AG09319 (cell line): ENCODE data around the gene SPTSSB.

Experiments
- DNase-seq: peaks from one replicate; pipeline ENCODE4 v3.0.0-alpha.2; 2010; ENCODE audit warnings: low read depth; ENCODE audit errors: extremely low read depth
- CTCF ChIP-seq: IDR thresholded peaks from 2 replicates; pipeline ENCODE4 v1.5.1; 2011; ENCODE audit warnings: low read depth, mild to moderate bottlenecking, inconsistent platforms, low read length, moderate library complexity

Gene SPTSSB

GRCh38 chr3:161371441-161372320 is at the start of gene SPTSSB:
Gene SPTSSB, minus strand, starts transcription at chr3:161371517. Its CDS starts 25,194 bp downstream, at chr3:161346323.
- DNase-seq = no peak
- peak; percentile 30 for TF ChIP-seq CTCF

GRCh38 chr3:161420746-161421145 is 49.4 kb upstream of the SPTSSB start:
- no peak for DNase-seq
- TF ChIP-seq CTCF = no peak

GRCh38 chr3:161419555-161420333 is 48.4 kb upstream of the SPTSSB start:
- DNase-seq = no peak
- TF ChIP-seq CTCF = no peak

- peak; percentile 65 for DNase-seq
- no peak for TF ChIP-seq CTCF
Measured at GRCh38 chr3:161415506-161416231, 44.4 kb upstream of the SPTSSB start.

- TF ChIP-seq CTCF = no peak
- DNase-seq = no peak
Measured at GRCh38 chr3:161414907-161415306, 43.6 kb upstream of the SPTSSB start.

GRCh38 chr3:161413855-161414210 is 42.5 kb upstream of the SPTSSB start:
- DNase-seq = no peak
- no peak for TF ChIP-seq CTCF
